DMS114 treated with DMSO at 0.1 percent for 48 hours (cell line): ENCODE measurements around the gene ANAPC16.
"Not testable (repeated sequence)": the region's sequence is repeated elsewhere in the genome, so short reads cannot be mapped to it uniquely, and the experiment has no call there.

Source experiments
- DNase-seq: peaks from one replicate; lab custom pipeline; 2025; ENCODE audit not compliant: unreplicated experiment; lab: John Stamatoyannopoulos, UW

The ANAPC16 gene

DNA sequence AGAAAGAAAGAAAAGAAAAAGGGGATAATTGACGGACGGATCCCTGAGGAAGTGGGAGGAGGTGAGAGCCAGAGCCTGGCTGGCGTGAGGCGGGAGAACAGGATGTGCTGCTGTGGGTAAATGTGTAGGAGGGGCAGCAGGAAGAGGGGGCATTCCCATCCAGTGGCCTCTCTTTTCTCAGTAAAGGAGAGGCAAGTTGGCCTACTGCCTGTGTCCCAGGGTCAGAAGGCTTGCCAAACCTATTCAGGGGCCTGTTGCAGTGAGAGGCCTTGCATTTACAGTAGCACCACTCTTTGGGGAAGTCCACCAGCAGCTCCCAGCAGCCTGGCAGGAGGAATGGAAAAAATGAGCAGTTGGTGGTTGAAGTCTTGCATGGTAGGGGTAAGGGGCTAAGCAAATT, 26.9 kb downstream of the ANAPC16 start:
- DNase-seq = no peak

DNA sequence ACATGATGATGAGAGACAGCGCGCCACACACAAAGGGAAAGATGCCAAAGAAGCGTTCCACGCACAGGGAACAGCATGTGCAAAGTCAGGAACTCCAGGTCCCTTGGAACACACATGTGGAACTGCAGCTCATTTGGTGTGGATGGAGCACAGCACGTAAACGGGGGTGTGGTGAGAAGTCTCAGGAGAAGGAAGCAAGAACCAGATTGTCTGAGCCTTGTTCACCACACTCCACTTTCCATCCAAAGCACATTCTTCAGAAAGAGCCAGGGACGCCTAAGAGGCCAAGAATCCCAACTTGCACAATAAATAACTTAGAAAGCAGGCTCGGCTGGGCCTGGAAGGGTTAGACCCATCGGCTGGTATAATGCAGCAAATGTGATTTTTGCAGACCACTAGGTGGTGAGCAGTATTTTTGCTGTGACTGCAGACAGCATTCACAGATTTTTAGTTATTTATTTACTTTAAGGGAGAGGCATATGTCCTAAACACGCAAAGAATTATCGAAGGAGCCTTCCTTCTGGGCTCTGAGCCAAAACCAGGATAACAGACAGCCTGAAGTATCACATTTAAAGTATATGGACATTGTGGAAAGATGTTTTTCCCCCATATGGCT, 28.1 kb downstream of the ANAPC16 start:
- DNase-seq = peak; percentile 33

- no peak for DNase-seq
Observed at GRCh38 chr10:72244573-72245038, 28.8 kb downstream of the ANAPC16 start.

GRCh38 chr10:72245949-72246525, 30.2 kb downstream of the ANAPC16 start:
- no peak for DNase-seq

GRCh38 chr10:72248468-72249151, 32.8 kb downstream of the ANAPC16 start:
- DNase-seq = no peak

GRCh38 chr10:72249176-72249862, 33.5 kb downstream of the ANAPC16 start:
- DNase-seq = not testable (repeated sequence)

- no peak for DNase-seq
Observed at GRCh38 chr10:72250666-72251065, 34.9 kb downstream of the ANAPC16 start.

GRCh38 chr10:72251635-72252034, 35.8 kb downstream of the ANAPC16 start:
- no peak for DNase-seq

- DNase-seq = no peak
Observed at GRCh38 chr10:72252972-72253371, 37.2 kb downstream of the ANAPC16 start.

GRCh38 chr10:72253578-72253977, 37.8 kb downstream of the ANAPC16 start:
- DNase-seq = no peak

- peak; percentile 41 for DNase-seq
Observed at GRCh38 chr10:72254813-72255568, 39.2 kb downstream of the ANAPC16 start.

DNA sequence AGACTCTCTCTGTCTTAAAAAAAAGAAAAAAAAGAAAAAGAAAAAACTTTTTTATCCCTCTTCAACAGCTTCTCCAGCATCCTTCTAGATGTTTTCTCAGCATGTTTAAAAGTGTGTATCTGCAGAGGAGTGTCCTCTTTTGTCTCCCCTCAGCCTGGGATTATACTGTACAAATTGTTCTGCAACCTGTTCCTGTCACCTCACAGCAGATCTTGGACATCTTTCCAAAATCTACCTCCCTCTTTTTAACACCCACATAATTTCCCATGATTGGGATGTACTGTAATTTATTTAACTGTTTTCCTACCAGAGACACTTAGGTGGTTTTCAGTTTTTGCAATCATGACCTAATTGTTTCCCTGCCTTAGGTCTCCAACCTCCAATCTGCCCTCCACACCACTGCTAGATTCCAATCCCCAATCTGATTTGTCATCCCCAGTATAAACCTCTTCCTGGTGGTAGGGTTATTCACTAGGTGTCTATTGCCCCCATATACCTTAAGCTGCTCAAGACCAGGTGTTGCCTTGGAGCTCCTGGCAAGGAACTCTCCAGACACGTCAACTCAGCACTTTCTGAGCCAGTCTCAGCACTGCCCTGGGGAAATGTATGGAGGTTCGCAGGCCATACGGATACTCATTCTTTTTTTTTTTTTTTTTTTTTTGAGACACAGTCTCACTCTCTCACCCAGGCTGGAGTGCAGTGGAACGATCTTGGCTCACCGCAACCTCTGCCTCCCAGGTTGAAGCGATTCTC, 40.3 kb downstream of the ANAPC16 start:
- DNase-seq = no peak

DNA sequence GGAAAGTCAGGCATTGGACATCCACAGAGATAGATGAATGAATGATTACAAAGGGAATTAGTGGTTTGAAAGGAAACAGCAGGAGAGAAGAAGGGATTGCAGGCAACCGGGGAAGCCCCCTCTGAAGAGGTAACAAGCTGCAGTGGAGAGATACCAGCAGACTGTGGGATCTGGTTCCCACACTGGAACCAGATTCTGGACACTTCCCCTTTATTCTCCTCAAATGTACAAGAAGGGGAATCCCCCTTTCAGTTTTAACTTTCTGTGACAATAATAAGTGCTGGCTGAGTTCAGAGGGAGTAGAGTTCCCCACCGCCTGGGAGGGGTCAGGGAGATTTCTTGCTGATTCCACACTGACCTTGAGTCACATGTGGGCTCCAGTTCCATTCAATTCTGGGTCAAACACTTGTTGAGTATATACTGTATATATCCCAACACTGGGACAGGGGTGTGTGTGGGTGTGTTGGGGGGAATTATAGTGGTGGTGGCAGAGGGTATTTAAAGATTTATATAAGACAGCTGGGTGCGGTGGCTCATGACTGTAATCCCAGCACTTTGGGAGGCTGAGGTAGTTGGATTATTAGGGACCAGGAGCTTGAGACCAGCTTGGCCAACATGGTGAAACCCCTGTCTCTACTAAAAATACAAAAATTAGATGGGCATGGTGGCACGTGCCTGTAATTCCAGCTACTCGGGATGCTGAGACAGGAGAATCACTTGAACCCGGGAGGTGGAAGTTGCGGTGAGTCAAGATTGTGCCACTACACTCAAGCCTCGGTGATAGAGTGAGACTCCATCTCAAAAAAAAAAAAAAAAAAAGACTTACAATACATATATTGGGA, 41.5 kb downstream of the ANAPC16 start:
- DNase-seq = no peak

- DNase-seq = no peak
Observed at GRCh38 chr10:72258617-72259016, 42.8 kb downstream of the ANAPC16 start.

DNA sequence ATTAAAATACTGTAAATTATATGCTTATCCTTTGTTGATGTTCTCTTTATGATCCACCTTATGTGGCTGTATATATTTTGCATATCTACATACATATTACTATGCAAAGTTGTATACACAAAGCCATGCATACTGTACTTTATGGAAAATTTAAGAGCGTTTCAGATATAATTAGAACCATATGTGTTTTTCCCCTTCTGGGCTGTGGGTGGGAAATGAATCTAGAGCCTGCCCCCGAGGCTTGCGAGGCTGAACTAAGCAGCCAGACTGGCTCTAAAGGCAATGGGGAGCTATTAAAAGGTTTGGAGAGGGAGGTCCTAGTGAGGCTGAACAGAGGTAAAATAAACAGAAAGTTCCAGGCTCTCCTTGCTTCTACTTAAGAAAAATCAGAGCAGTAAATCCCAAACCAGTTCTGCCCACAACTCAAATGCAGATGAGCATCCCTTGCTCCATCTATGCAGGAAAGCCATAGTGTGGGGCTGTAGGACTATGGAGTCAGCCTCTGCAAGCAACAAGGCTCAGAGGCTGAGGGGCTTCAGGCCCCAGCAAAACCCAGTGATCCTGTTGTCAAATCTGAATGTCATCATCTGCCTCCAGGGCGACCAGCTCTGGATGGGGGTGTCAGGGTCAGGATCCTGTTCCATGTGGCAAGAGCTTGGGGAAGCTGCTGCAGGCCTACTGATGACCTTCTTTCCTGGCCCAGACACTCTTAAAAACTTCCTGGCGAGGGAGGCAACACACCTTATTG, 43.9 kb downstream of the ANAPC16 start:
- DNase-seq = no peak

DNA sequence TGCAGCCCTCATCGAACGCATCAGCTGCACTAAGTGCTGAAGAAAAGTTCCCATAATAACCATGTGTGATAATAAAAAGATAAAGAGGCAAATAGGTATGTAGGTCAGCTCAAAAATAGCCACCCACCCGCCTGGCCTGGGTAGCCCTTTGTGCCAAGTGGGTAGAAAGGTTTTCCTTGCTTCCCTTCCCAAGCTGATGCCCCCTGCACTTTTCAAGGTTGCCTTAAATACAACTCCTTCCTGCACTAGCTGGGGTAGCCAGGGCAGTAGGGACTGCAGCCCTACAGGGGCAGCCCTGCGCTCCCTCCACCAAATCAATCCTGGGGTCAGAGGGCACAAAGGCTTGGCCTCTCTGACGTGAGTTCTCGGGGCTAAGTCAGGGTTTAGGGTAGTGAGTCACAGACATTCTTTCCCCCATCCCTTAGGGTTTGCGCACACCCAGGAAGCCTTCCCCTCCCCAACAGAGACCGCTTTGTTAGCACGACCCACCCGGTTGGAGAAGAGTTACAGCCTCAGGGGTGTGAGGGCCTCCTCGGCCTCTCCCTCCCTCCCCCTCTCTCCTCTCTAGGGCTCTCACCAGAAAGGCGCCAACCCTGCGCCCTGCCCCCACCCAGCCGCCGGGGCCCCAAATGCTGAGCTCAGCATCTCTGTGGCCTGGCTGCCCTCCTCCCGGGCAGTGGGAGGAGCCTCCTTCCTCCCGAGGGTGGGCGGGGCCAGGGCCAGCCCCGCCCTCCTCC, 44.6 kb downstream of the ANAPC16 start:
- DNase-seq = peak; percentile 54

DNA sequence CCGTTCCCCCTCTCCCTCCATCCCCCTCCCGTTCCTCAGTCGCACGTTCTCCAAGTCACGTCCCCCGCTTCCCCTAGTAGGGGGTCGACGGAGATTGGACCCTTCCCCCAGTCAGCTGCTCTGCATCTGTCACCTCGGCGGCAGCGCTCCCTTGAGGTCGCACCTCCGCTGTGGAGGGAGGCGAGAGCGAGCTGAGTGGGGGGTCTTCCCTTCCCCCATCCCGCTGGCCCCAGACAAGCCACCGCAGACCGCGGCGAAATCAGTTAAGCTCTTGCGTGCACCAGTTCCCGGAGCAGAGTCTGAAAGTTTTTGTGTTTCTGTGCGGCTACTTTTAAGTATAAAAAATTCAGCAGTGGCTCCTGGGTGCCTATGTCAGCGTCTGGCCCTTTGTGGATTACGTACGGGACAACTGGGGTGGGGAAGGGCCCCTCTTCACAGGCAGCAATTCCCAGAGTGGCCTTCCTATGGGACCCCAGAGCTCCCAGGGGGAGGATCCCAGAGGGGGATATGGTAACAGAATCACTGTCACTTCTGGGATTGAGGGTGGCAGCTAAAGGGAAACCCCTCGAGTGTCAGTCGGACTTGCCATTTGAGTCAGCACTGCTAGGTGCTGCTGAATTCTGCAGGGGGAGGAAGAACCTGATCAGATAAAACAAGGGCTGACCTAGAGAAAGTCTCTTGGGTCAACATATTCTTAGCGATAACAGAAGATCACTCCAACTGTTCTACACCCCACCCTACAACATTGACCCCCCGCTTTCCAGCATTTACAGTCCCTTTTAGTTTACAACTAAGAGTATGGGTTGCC, 45.4 kb downstream of the ANAPC16 start:
- DNase-seq = no peak
